Endothelial cell of umbilical vein (primary cell): Measurements from ENCODE around the gene KANK3. TPM values are rescaled to one million over a fixed set of nuclear protein-coding genes. Genes with fewer than 3 reads are reported as not detected.
"Not testable (repeated sequence)": the region's sequence is repeated elsewhere in the genome, so short reads cannot be mapped to it uniquely, and the experiment has no call there.

Experiments used
- BruUV-seq: library from RNA; stranded (reverse); fragments of 400-500 nt; replicated peaks from 2 replicates; lab custom pipeline; 2021; lab: Mats Ljungman, UMichigan
- CTCF ChIA-PET: fragments of 300-600, 350-600 bp; sonication (Branson Sonifier 250); formaldehyde crosslinking; loops from one replicate; lab custom pipeline; 2021; ENCODE audit warnings: antibody characterized with exemption, inconsistent platforms; lab: Charles Lee
- POLR2A ChIA-PET: fragments of 300-600, 350-600 bp; sonication (Branson Sonifier 250); formaldehyde crosslinking; loops from one replicate; lab custom pipeline; 2021; ENCODE audit warnings: antibody characterized with exemption, inconsistent platforms; lab: Charles Lee
- DNase-seq: peaks from one replicate; pipeline ENCODE4 v3.0.0-alpha.2; 2011; ENCODE audit warnings: low read depth, low spot score
- FAIRE-seq: peaks from 2 replicates; lab custom pipeline; 2011; peaks lifted over from hg19 to GRCh38; lab: Jason Lieb, UNC
- H2AFZ ChIP-seq: 2 replicates; pipeline ENCODE4 v1.6.0; 2012; ENCODE audit warnings: low read depth, low read length, control low read depth, inconsistent platforms
- H3K27ac ChIP-seq: 2 replicates; pipeline ENCODE4 v1.5.1; 2011; ENCODE audit warnings: low read depth, mild to moderate bottlenecking, control low read depth, low read length, moderate library complexity; ENCODE audit not compliant: insufficient read depth
- H3K27me3 ChIP-seq, 2 experiments: 2 replicates each; pipeline versions ENCODE4 v1.6.0 to v1.6.1; 2011; ENCODE audit warnings: low read length in 2 of 2, mixed read lengths in 1 of 2; ENCODE audit not compliant: control insufficient read depth in 2 of 2, insufficient read depth in 2 of 2
- H3K36me3 ChIP-seq, 2 experiments: 2 replicates in 1 of 2; 3 replicates in 1 of 2; pipeline ENCODE4 v1.5.1; 2011; ENCODE audit warnings: low read length in 2 of 2, mild to moderate bottlenecking in 1 of 2, moderate library complexity in 1 of 2; ENCODE audit not compliant: control insufficient read depth in 2 of 2, insufficient read depth in 2 of 2; ENCODE audit errors: extremely low read depth in 1 of 2
- H3K4me1 ChIP-seq: 3 replicates; pipeline ENCODE4 v1.5.1; 2011; ENCODE audit warnings: mild to moderate bottlenecking, low read length; ENCODE audit not compliant: control insufficient read depth, insufficient read depth; ENCODE audit errors: extremely low read depth
- H3K4me2 ChIP-seq: 2 replicates; pipeline ENCODE4 v1.6.1; 2011; ENCODE audit warnings: low read length, control low read depth, mixed read lengths; ENCODE audit not compliant: insufficient read depth
- H3K4me3 ChIP-seq, 3 experiments: fragments of 200-600 bp in 1 of 3; sonication (generic), shearing (Covaris generic) in 1 of 3; replicated peaks in 1 of 3; 2 replicates each; pipeline ENCODE4 v1.5.1; 2011 to 2016; ENCODE audit warnings: control low read depth in 3 of 3, low read length in 3 of 3, mild to moderate bottlenecking in 2 of 3, inconsistent platforms in 1 of 3, low read depth in 1 of 3, moderate library complexity in 1 of 3; ENCODE audit not compliant: insufficient read depth in 1 of 3
- H3K79me2 ChIP-seq: 2 replicates; pipeline ENCODE4 v1.6.0; 2012; ENCODE audit warnings: low read length, inconsistent platforms; ENCODE audit not compliant: control insufficient read depth, insufficient read depth
- H3K9ac ChIP-seq: replicated peaks from 2 replicates; pipeline ENCODE3; 2011; ENCODE audit warnings: low read length, control low read depth; ENCODE audit not compliant: insufficient read depth; ENCODE audit errors: extremely low read depth
- H3K9me1 ChIP-seq: replicated peaks from 3 replicates; pipeline ENCODE4 v1.6.0; 2011; ENCODE audit warnings: mild to moderate bottlenecking, low read length; ENCODE audit not compliant: control insufficient read depth, insufficient read depth; ENCODE audit errors: extremely low read depth
- H3K9me3 ChIP-seq: replicated peaks from 2 replicates; pipeline ENCODE4 v1.5.1; 2012; ENCODE audit warnings: low read length, inconsistent platforms; ENCODE audit not compliant: control insufficient read depth, insufficient read depth
- H4K20me1 ChIP-seq: replicated peaks from 2 replicates; pipeline ENCODE3; 2011; ENCODE audit warnings: mild to moderate bottlenecking, low read length; ENCODE audit not compliant: control insufficient read depth, insufficient read depth; ENCODE audit errors: extremely low read depth
- EZH2 ChIP-seq: IDR thresholded peaks from 2 replicates; pipeline ENCODE4 v1.6.1; 2012; ENCODE audit warnings: borderline replicate concordance, low read depth, mild to moderate bottlenecking, moderate library complexity, low read length, inconsistent platforms; ENCODE audit not compliant: severe bottlenecking
- FOS ChIP-seq: IDR thresholded peaks from 2 replicates; pipeline ENCODE4 v1.6.1; 2011; ENCODE audit warnings: mild to moderate bottlenecking, low read length, moderate library complexity, borderline replicate concordance; ENCODE audit not compliant: insufficient read depth
- JUN ChIP-seq: IDR thresholded peaks from 2 replicates; pipeline ENCODE4 v1.6.1; 2011; ENCODE audit warnings: borderline replicate concordance, low read depth; ENCODE audit not compliant: insufficient read length, insufficient read depth
- MYC ChIP-seq: IDR thresholded peaks from one replicate; pipeline ENCODE4 v1.6.1; 2011; ENCODE audit warnings: mild to moderate bottlenecking, low read depth, low read length
- POLR2A ChIP-seq: IDR thresholded peaks from 2 replicates; pipeline ENCODE4 v1.6.1; 2012; ENCODE audit warnings: low read depth, mild to moderate bottlenecking, control low read depth, low read length
- POLR2AphosphoS5 ChIP-seq: IDR thresholded peaks from 2 replicates; pipeline ENCODE4 v1.6.1; 2012; ENCODE audit warnings: low read depth, mild to moderate bottlenecking, control low read depth, low read length, moderate library complexity; ENCODE audit not compliant: insufficient read depth
- dilution Hi-C: fragments of 300-500 bp; cut with MboI; formaldehyde crosslinking; loops from one replicate; pipeline ENCODE4 v1.15.0; 2019; ENCODE audit warnings: low sequenced_read_pairs; ENCODE audit not compliant: extremely low pct_ligation_motif_present
- intact Hi-C: fragments of 100-400 bp; cut with micrococcal nuclease; formaldehyde crosslinking; loops from one replicate; pipeline ENCODE4 v1.10.0; 2022
- polyA plus RNA-seq, 4 experiments: library from polyadenylated mRNA; depleted of rRNA in 3 of 4; stranded (reverse) in 3 of 4; unstranded in 1 of 4; fragments of >200 nt; gene quantifications; 2 replicates each; pipeline versions ENCODE4 v1.2.1 to v1.2.3, GENCODE V29; 2011 to 2012; ENCODE audit warnings: missing spikeins in 1 of 4
- total RNA-seq: library from RNA; stranded (reverse); gene quantifications from 2 replicates; pipeline ENCODE4 v1.2.3, GENCODE V29; 2021
- TF ChIP-seq, protein P1 (sequence below), 2 donors: IDR thresholded peaks; 1 replicate in 1 of 2; 2 replicates in 1 of 2; pipeline ENCODE4 v1.5.1; 2011; ENCODE audit warnings: low read length in 2 of 2, mild to moderate bottlenecking in 2 of 2, moderate library complexity in 2 of 2, control low read depth in 1 of 2, inconsistent platforms in 1 of 2, low read depth in 1 of 2; ENCODE audit not compliant: insufficient read depth in 1 of 2; ENCODE audit errors: extremely low read depth in 1 of 2

KANK3 gene
- total and polyA plus RNA-seq, 2 donors (not counting 3 experiments of a cell fraction or from before 2014, with no cell fraction given), result 22.1 to 30.0 TPM

DNA sequence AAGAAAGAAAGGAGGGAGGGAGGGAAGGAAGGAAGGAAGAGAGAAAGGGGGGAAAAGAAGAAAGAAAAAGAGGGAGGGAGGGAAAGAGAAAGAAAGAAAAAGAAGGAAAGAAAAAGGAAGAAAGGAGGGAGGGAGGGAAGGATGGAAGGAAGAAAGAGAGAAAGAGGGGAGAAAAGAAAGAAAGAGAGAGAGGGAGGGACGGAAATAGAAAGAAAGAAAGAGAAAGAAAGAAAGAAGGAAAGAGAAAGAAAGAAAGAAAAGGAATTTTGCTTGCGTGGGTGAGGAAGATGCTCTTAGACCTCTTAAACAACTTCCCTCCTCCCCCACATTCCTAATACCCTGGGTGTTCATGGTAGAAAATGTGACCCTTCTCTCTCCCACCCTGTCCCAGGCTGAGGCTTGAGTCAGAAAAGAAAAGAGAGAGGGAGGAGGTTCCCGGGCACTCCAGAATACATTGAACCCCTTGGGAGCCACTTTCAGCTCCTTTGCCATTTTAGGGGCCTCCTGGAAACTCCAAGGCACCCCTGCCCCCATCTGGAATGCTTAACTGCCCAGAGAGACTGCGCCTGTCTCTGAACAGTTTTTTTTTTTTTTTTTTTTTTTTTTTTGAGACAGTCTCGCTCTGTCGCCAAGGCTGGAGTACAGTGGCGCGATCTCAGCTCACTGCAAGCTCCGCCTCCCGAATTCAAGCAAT, 9.2 kb upstream of the KANK3 start:
- no peaks in the 10 kb centered on the region for H3K9me3 ChIP-seq
- peaks cover 26% of the 10 kb centered on the region for H3K4me1 ChIP-seq
- POLR2A ChIA-PET, result no interaction called here
- no peak for TF ChIP-seq JUN
- no peak for TF ChIP-seq MYC
- no peak for TF ChIP-seq FOS
- no peak for TF ChIP-seq POLR2AphosphoS5
- no peak for TF ChIP-seq POLR2A
- TF ChIP-seq, protein P1, sequence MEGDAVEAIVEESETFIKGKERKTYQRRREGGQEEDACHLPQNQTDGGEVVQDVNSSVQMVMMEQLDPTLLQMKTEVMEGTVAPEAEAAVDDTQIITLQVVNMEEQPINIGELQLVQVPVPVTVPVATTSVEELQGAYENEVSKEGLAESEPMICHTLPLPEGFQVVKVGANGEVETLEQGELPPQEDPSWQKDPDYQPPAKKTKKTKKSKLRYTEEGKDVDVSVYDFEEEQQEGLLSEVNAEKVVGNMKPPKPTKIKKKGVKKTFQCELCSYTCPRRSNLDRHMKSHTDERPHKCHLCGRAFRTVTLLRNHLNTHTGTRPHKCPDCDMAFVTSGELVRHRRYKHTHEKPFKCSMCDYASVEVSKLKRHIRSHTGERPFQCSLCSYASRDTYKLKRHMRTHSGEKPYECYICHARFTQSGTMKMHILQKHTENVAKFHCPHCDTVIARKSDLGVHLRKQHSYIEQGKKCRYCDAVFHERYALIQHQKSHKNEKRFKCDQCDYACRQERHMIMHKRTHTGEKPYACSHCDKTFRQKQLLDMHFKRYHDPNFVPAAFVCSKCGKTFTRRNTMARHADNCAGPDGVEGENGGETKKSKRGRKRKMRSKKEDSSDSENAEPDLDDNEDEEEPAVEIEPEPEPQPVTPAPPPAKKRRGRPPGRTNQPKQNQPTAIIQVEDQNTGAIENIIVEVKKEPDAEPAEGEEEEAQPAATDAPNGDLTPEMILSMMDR (IDR thresholded peaks at IDR 0.05; ENCODE audit: extremely low read depth in 1 of 2, insufficient read depth in 1 of 2, low read depth in 1 of 2, low read length in 2 of 2), result no peak
- TF ChIP-seq EZH2, result no peak
- no peak overlapping the region for H3K9ac ChIP-seq
- no peaks in the 10 kb centered on the region for H3K9me1 ChIP-seq
- no peak overlapping the region for H3K27ac ChIP-seq
- no peak for DNase-seq
- H3K4me3 ChIP-seq, result no peak overlapping the region
- H3K27me3 ChIP-seq, result no peaks in the 10 kb centered on the region
- CTCF ChIA-PET, result interaction anchor here (0.9 to 4.9 kb wide), 12 partner anchors 11 to 229 kb away, joined by 3 to 79 read pairs (median 30); partner anchors contain the start of genes ANGPTL4 and MARCHF2
- peak; percentile 15 for FAIRE-seq
- no peaks in the 10 kb centered on the region for H3K36me3 ChIP-seq
- no peak overlapping the region for H3K4me2 ChIP-seq
- dilution Hi-C loops, result no loop called here
- no peaks in the 10 kb centered on the region for H4K20me1 ChIP-seq
- no peaks in the 10 kb centered on the region for H3K79me2 ChIP-seq
- BruUV-seq, result no TSS peak
- intact Hi-C loops, result no loop called here
- no peak overlapping the region for H2AFZ ChIP-seq

DNA sequence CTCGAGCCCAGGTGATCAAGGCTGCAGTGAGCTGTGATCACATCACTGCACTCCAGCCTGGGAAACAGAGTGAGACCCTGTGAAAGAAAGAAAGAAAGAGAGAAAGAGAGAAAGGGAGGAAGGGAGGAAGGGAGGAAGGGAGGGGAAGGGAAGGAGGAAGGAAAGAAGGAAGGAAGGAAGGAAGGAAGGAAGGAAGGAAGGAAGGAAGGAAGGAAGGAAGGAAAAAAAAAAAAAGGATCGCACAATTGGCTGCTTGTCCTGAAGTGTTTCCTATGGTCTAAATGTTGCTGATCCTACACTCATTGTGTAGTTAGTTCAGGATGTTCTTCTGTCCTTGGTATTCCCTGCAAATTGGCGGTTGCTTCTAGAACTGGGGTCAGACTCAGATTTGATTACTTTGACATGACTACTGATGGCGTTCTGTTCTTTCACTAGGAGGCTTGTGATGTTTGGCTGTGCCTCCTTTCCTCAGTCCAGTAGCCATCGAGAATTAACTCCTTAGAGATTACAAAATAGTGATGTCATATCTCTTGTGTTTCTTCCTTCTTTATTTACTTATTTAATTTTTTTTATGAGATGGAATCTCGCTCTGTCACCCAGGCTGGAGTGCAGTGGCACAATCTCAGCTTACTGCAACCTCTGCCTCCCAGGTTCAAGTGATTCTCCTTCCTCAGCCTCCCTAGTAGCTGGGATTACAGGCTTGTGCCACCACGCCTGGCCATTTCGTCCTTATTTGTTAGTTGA, 6.7 kb upstream of the KANK3 start:
- BruUV-seq, H3K4me1 ChIP-seq, H3K9ac ChIP-seq, FAIRE-seq, H3K27ac ChIP-seq, H3K4me2 ChIP-seq, H3K4me3 ChIP-seq, H2AFZ ChIP-seq, POLR2A ChIA-PET, H3K36me3 ChIP-seq, DNase-seq, H3K9me1 ChIP-seq, dilution Hi-C loops, H3K9me3 ChIP-seq, H3K27me3 ChIP-seq, H4K20me1 ChIP-seq, H3K79me2 ChIP-seq, intact Hi-C loops: not testable (repeated sequence)
- CTCF ChIA-PET, result interaction anchor here (0.6 to 1.0 kb wide), 3 partner anchors 10 to 105 kb away, joined by 4 to 5 read pairs (median 5); partner anchors contain the start of gene ANGPTL4
